Esophagus squamous epithelium (tissue), 5 donors: ENCODE data around the gene RELN. TPM values are rescaled to one million over a fixed set of nuclear protein-coding genes. Genes with fewer than 3 reads are reported as not detected.

ENCODE experiments used
- DNase-seq: peaks from one replicate; lab custom pipeline; 2025; lab: John Stamatoyannopoulos, UW
- H3K27ac ChIP-seq, 4 donors: fragments of 200-600 bp; sonication (generic); one replicate each; pipeline ENCODE4 v1.5.1; 2016 to 2019; ENCODE audit warnings: mild to moderate bottlenecking in 1 of 4
- H3K27me3 ChIP-seq, 4 donors: fragments of 200-600 bp; sonication (generic); 1 replicate in 3 of 4; 2 replicates in 1 of 4; pipeline versions ENCODE4 v1.5.1 to v1.6.0; 2017 to 2021; ENCODE audit warnings: antibody characterized with exemption in 1 of 4
- H3K36me3 ChIP-seq, 3 donors: fragments of 200-600 bp; sonication (generic); one replicate each; pipeline ENCODE4 v1.5.1; 2016 to 2019
- H3K4me1 ChIP-seq, 3 donors: fragments of 200-600 bp; sonication (generic); one replicate each; pipeline ENCODE4 v1.5.1; 2017 to 2019
- H3K4me3 ChIP-seq, 4 donors: fragments of 200-600 bp; sonication (generic); 1 replicate in 3 of 4; 2 replicates in 1 of 4; pipeline ENCODE4 v1.5.1; 2016 to 2019; ENCODE audit warnings: mild to moderate bottlenecking in 2 of 4, moderate library complexity in 1 of 4
- H3K9me3 ChIP-seq, 3 donors: fragments of 200-600 bp; sonication (generic); one replicate each; pipeline ENCODE4 v1.5.1; 2016 to 2019
- POLR2A ChIP-seq, 4 donors: fragments of 450-650 bp; IDR thresholded peaks; one replicate each; pipeline ENCODE4 v1.6.1; 2017; ENCODE audit warnings: antibody characterized with exemption in 4 of 4, mild to moderate bottlenecking in 4 of 4, moderate library complexity in 3 of 4
- WGBS, 2 donors: methylation state at CpG; one replicate each; pipeline ENCODE4 v1.1.5; 2018; 5-methylcytosine and 5-hydroxymethylcytosine counted together
- intact Hi-C: fragments of 100-400 bp; cut with DNase I; formaldehyde crosslinking; loops from one replicate; pipeline ENCODE4 v1.15.0; 2022
- total RNA-seq, 4 donors: library from RNA; depleted of rRNA; stranded (reverse); fragments of >200 nt; gene quantifications; one replicate each; pipeline ENCODE4 v1.1.0, GENCODE V29; 2016
- TF ChIP-seq, protein P1 (sequence below), 6 experiments: fragments of 450-650 bp in 4 of 6; fragments of 200-600 bp in 2 of 6; sonication (generic) in 2 of 6; IDR thresholded peaks; one replicate each; pipeline ENCODE4 v1.5.1; 2016 to 2019; ENCODE audit warnings: antibody characterized with exemption in 6 of 6, mild to moderate bottlenecking in 4 of 6, moderate library complexity in 4 of 6
- donor health status: DM: yes; HTN: yes; CAD: no.

Gene RELN
- total RNA-seq, 4 donors from 2014 or later: 0.68 to 6.5 (median 1.00) TPM

- no peaks in the 10 kb centered on the region for H3K9me3 ChIP-seq
- no peaks in the 10 kb centered on the region for H3K4me1 ChIP-seq
- H3K27ac ChIP-seq: no peak overlapping the region
- TF ChIP-seq, protein P1, sequence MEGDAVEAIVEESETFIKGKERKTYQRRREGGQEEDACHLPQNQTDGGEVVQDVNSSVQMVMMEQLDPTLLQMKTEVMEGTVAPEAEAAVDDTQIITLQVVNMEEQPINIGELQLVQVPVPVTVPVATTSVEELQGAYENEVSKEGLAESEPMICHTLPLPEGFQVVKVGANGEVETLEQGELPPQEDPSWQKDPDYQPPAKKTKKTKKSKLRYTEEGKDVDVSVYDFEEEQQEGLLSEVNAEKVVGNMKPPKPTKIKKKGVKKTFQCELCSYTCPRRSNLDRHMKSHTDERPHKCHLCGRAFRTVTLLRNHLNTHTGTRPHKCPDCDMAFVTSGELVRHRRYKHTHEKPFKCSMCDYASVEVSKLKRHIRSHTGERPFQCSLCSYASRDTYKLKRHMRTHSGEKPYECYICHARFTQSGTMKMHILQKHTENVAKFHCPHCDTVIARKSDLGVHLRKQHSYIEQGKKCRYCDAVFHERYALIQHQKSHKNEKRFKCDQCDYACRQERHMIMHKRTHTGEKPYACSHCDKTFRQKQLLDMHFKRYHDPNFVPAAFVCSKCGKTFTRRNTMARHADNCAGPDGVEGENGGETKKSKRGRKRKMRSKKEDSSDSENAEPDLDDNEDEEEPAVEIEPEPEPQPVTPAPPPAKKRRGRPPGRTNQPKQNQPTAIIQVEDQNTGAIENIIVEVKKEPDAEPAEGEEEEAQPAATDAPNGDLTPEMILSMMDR (IDR thresholded peaks at IDR 0.05): no peak
- TF ChIP-seq POLR2A (IDR thresholded peaks at IDR 0.05): no peak
- H3K27me3 ChIP-seq: no peaks in the 10 kb centered on the region
- no peaks in the 10 kb centered on the region for H3K36me3 ChIP-seq
- H3K4me3 ChIP-seq: no peak overlapping the region
- intact Hi-C loops: no loop called here
- DNase-seq: no peak
- WGBS, 2 donors: 45 to 67% methylated on average over 2 of the region's 2 CpGs
Observed at GRCh38 chr7:103528152-103528551, 461.3 kb downstream of the RELN start.

GRCh38 chr7:103525937-103526336, 463.5 kb downstream of the RELN start:
- no peak overlapping the region for H3K4me3 ChIP-seq
- no peaks in the 10 kb centered on the region for H3K36me3 ChIP-seq
- no peaks in the 10 kb centered on the region for H3K4me1 ChIP-seq
- WGBS, 2 donors: 14 to 22% methylated on average over 1 of the region's 1 CpG
- H3K27me3 ChIP-seq: no peaks in the 10 kb centered on the region
- no peaks in the 10 kb centered on the region for H3K9me3 ChIP-seq
- DNase-seq: no peak
- no peak overlapping the region for H3K27ac ChIP-seq
- intact Hi-C loops: no loop called here
- TF ChIP-seq POLR2A (IDR thresholded peaks at IDR 0.05): no peak
- TF ChIP-seq, protein P1 (IDR thresholded peaks at IDR 0.05): no peak

DNA sequence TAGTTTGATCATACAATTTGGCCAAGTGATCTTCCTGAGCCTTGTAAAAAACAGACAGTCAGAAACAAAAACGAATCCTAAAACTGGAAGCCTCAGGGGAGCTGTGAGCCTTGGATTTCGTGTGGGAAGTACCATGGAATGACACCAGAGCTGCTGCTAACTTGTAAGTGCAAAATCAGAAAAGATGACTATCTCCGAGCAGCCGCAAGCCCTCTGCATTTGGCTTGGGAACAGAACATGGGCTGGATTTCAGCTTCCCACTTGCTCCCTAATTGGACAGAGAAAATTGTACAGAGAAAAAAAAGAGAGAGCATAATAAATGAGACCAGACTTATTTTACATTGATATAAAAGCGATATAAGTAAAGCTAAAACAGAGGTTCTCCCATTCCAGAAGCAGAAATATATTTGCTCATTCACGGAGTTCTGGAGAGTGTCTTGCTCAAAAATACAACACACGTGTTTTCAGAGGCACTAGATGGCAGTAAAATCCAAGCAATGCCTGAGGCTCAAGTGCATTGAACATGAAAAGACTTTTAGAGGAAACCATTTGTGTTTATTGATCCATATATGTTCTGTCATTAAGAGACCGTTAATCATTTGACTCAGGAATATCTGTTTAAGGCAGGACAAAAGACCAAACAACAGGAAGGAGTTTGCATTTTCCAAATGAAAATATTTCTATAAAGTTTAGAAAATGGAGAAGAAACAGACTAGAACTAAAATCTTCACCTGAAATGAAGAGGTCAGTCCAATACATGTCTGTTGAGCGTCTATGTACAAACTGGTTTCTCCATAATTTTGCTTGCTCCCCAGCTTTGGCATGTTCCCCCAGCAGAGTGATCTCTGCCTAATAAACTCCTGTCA, 465.2 kb downstream of the RELN start:
- Histone ChIP-seq H3K27ac (no peak overlapping the region), H3K9me3 (no peaks in the 10 kb centered on the region), H3K4me1 (no peaks in the 10 kb centered on the region), H3K27me3 (no peaks in the 10 kb centered on the region), H3K4me3 (no peak overlapping the region), H3K36me3 (no peaks in the 10 kb centered on the region)
- intact Hi-C loops: no loop called here
- no peak for TF ChIP-seq POLR2A (IDR thresholded peaks at IDR 0.05)
- TF ChIP-seq, protein P1 (IDR thresholded peaks at IDR 0.05): peak in 1 of 6 experiments; percentile 18
- 29 to 34% methylated on average over 9 of the region's 9 CpGs for WGBS, 2 donors
- DNase-seq: no peak

GRCh38 chr7:103521937-103522336, 467.5 kb downstream of the RELN start:
- Histone ChIP-seq H3K9me3 (no peaks in the 10 kb centered on the region), H3K4me3 (no peak overlapping the region), H3K36me3 (no peaks in the 10 kb centered on the region), H3K4me1 (no peaks in the 10 kb centered on the region), H3K27me3 (no peaks in the 10 kb centered on the region), H3K27ac (no peak overlapping the region)
- no peak for DNase-seq
- intact Hi-C loops: no loop called here
- WGBS, 2 donors: 27 to 36% methylated on average over 3 to 6 of the region's 6 CpGs
- TF ChIP-seq POLR2A (IDR thresholded peaks at IDR 0.05): no peak
- TF ChIP-seq, protein P1 (IDR thresholded peaks at IDR 0.05): no peak

- no peak for TF ChIP-seq POLR2A (IDR thresholded peaks at IDR 0.05)
- TF ChIP-seq, protein P1 (IDR thresholded peaks at IDR 0.05): no peak
- H3K27ac ChIP-seq: no peak overlapping the region
- no peak for DNase-seq
- H3K4me1 ChIP-seq: no peaks in the 10 kb centered on the region
- WGBS, 2 donors: 67 to 72% methylated on average over 3 to 6 of the region's 13 CpGs
- H3K9me3 ChIP-seq: no peaks in the 10 kb centered on the region
- no peak overlapping the region for H3K4me3 ChIP-seq
- no peaks in the 10 kb centered on the region for H3K27me3 ChIP-seq
- intact Hi-C loops: no loop called here
- H3K36me3 ChIP-seq: no peaks in the 10 kb centered on the region
Observed at GRCh38 chr7:103504505-103505135, 484.8 kb downstream of the RELN start.
